Suprapubic skin (tissue), 4 donors: ENCODE measurements around the gene KRTAP4-3. TPM values are rescaled to one million over a fixed set of nuclear protein-coding genes. Genes with fewer than 3 reads are reported as not detected.
"Not testable (repeated sequence)": the region's sequence is repeated elsewhere in the genome, so short reads cannot be mapped to it uniquely, and the experiment has no call there.

ENCODE experiments used
- DNase-seq, 2 donors: peaks; one replicate each; pipeline ENCODE4 v3.0.0-alpha.2; 2019; ENCODE audit warnings: low spot score in 2 of 2
- H3K27ac ChIP-seq: fragments of 200-600 bp; sonication (generic); one replicate; pipeline ENCODE4 v1.5.1; 2019
- H3K27me3 ChIP-seq: fragments of 200-600 bp; sonication (generic); one replicate; pipeline ENCODE4 v1.5.1; 2019
- H3K36me3 ChIP-seq: fragments of 200-600 bp; sonication (generic); one replicate; pipeline ENCODE4 v1.5.1; 2019
- H3K4me1 ChIP-seq: fragments of 200-600 bp; sonication (generic); one replicate; pipeline ENCODE4 v1.5.1; 2019
- H3K4me3 ChIP-seq: fragments of 200-600 bp; sonication (generic); one replicate; pipeline ENCODE4 v1.5.1; 2019; ENCODE audit warnings: mild to moderate bottlenecking
- H3K9me3 ChIP-seq: fragments of 200-600 bp; sonication (generic); one replicate; pipeline ENCODE4 v1.5.1; 2019
- EP300 ChIP-seq: sonication (generic); formaldehyde crosslinking; IDR thresholded peaks from one replicate; pipeline ENCODE4 v1.6.1; 2017; ENCODE audit warnings: antibody characterized with exemption
- POLR2A ChIP-seq, 2 donors: fragments of 450-650 bp; IDR thresholded peaks; one replicate each; pipeline ENCODE4 v1.6.1; 2017; ENCODE audit warnings: antibody characterized with exemption in 2 of 2, mild to moderate bottlenecking in 2 of 2, moderate library complexity in 2 of 2
- POLR2AphosphoS5 ChIP-seq, 3 donors: sonication (generic); formaldehyde crosslinking; IDR thresholded peaks; one replicate each; pipeline ENCODE4 v1.6.1; 2017; ENCODE audit warnings: antibody characterized with exemption in 3 of 3
- WGBS: methylation state at CpG from one replicate; pipeline ENCODE4 v1.1.5; 2018; 5-methylcytosine and 5-hydroxymethylcytosine counted together
- total RNA-seq, 4 donors: library from RNA; depleted of rRNA; stranded (reverse); fragments of >200 nt; gene quantifications; one replicate each; pipeline ENCODE4 v1.1.0, GENCODE V29; 2016
- TF ChIP-seq, protein P1 (sequence below), 2 donors: fragments of 200-600 bp in 1 of 2; fragments of 450-650 bp in 1 of 2; sonication (generic) in 1 of 2; IDR thresholded peaks; one replicate each; pipeline ENCODE4 v1.5.1; 2016 to 2019; ENCODE audit warnings: antibody characterized with exemption in 2 of 2, mild to moderate bottlenecking in 1 of 2, moderate library complexity in 1 of 2

Gene KRTAP4-3
- total RNA-seq, 4 donors from 2014 or later, result 9.0 to 35.4 (median 16.4) TPM; not detected in 1

- no peak for TF ChIP-seq EP300
- no peak for TF ChIP-seq POLR2AphosphoS5 (IDR thresholded peaks at IDR 0.05)
- TF ChIP-seq, protein P1, sequence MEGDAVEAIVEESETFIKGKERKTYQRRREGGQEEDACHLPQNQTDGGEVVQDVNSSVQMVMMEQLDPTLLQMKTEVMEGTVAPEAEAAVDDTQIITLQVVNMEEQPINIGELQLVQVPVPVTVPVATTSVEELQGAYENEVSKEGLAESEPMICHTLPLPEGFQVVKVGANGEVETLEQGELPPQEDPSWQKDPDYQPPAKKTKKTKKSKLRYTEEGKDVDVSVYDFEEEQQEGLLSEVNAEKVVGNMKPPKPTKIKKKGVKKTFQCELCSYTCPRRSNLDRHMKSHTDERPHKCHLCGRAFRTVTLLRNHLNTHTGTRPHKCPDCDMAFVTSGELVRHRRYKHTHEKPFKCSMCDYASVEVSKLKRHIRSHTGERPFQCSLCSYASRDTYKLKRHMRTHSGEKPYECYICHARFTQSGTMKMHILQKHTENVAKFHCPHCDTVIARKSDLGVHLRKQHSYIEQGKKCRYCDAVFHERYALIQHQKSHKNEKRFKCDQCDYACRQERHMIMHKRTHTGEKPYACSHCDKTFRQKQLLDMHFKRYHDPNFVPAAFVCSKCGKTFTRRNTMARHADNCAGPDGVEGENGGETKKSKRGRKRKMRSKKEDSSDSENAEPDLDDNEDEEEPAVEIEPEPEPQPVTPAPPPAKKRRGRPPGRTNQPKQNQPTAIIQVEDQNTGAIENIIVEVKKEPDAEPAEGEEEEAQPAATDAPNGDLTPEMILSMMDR (IDR thresholded peaks at IDR 0.05), result no peak
- TF ChIP-seq POLR2A (IDR thresholded peaks at IDR 0.05), result no peak
- Histone ChIP-seq H3K9me3 (no peaks in the 10 kb centered on the region), H3K27ac (no peak overlapping the region), H3K4me3 (no peak overlapping the region), H3K4me1 (no peaks in the 10 kb centered on the region), H3K36me3 (no peaks in the 10 kb centered on the region), H3K27me3 (no peaks in the 10 kb centered on the region)
- WGBS, result 83% methylated on average over 4 of the region's 4 CpGs
- DNase-seq, result no peak
Observed at GRCh38 chr17:41150026-41150425, 18.0 kb downstream of the KRTAP4-3 start.

- Histone ChIP-seq H3K27me3 (no peaks in the 10 kb centered on the region), H3K4me3 (no peak within 1 kb of the TSS), H3K36me3 (no peaks in the 10 kb centered on the region), H3K27ac (no peak within 1 kb of the TSS), H3K9me3 (no peaks in the 10 kb centered on the region), H3K4me1 (no peaks in the 10 kb centered on the region)
- DNase-seq, result no peak
- 48% methylated on average over 2 of the region's 2 CpGs for whole genome bisulfite sequencing
- no peak for TF ChIP-seq POLR2AphosphoS5 (IDR thresholded peaks at IDR 0.05)
- no peak for TF ChIP-seq EP300
- TF ChIP-seq, protein P1 (IDR thresholded peaks at IDR 0.05), result no peak
- TF ChIP-seq POLR2A (IDR thresholded peaks at IDR 0.05), result no peak
Observed at GRCh38 chr17:41149652-41149985, 18.4 kb downstream of the KRTAP4-3 start, which contains the start of gene KRTAP4-5. Gene KRTAP4-5 (minus strand): TSS chr17:41149825. CDS start chr17:41149767, 58 bp downstream.

DNA sequence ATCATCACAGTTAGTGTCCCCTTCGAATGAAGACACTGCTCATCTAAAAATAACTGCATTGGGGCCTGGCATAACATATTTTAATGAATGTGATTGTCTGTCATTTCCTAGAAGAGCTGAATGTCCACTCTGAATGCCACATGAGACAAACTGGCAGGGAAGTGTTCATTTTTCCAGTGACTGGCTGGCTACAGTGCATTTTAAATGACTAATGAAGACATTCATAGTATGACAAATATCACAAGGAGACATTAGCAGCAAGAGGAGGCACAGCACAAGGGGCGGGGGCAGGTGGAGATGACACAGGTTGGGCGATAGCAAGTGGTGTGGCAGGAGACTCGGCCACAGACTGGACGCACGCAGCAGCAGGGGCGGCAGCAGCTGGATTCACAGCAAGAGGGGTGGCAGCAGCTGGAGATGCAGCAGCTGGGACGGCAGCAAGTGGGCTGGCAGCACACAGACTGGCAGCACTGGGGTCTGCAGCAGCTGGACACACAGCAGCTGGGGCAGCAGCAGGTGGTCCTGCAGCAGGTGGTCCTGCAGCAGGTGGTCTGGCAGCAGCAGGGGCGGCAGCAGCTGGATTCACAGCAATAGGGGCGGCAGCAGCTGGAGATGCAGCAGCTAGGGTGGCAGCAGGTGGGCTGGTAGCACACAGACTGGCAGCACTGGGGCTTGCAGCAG is 18.9 kb downstream of the KRTAP4-3 start:
- H3K36me3 ChIP-seq, H3K27me3 ChIP-seq, DNase-seq, H3K4me3 ChIP-seq, H3K27ac ChIP-seq, H3K4me1 ChIP-seq, H3K9me3 ChIP-seq: not testable (repeated sequence)
- WGBS, result 86% methylated on average over 10 of the region's 10 CpGs

- Histone ChIP-seq H3K27me3 (no peaks in the 10 kb centered on the region), H3K27ac (no peak overlapping the region), H3K4me3 (no peak overlapping the region), H3K36me3 (no peaks in the 10 kb centered on the region), H3K4me1 (no peaks in the 10 kb centered on the region), H3K9me3 (peaks cover 9% of the 10 kb centered on the region)
- no peak for DNase-seq
- WGBS, result 71% methylated on average over 2 of the region's 2 CpGs
- TF ChIP-seq POLR2A (IDR thresholded peaks at IDR 0.05) (no peak), EP300 (no peak), POLR2AphosphoS5 (IDR thresholded peaks at IDR 0.05) (no peak)
- TF ChIP-seq, protein P1 (IDR thresholded peaks at IDR 0.05), result no peak
Observed at GRCh38 chr17:41147531-41148204, 20.4 kb downstream of the KRTAP4-3 start.

GRCh38 chr17:41145261-41145660 is 22.8 kb downstream of the KRTAP4-3 start:
- no peaks in the 10 kb centered on the region for H3K4me1 ChIP-seq
- peaks cover 9% of the 10 kb centered on the region for H3K9me3 ChIP-seq
- WGBS, result 84% methylated on average over 2 of the region's 2 CpGs
- DNase-seq, result no peak
- TF ChIP-seq EP300 (no peak), POLR2AphosphoS5 (IDR thresholded peaks at IDR 0.05) (no peak), POLR2A (IDR thresholded peaks at IDR 0.05) (no peak)
- TF ChIP-seq, protein P1 (IDR thresholded peaks at IDR 0.05), result no peak
- no peak overlapping the region for H3K4me3 ChIP-seq
- no peak overlapping the region for H3K27ac ChIP-seq
- peaks cover under 1% of the 10 kb centered on the region for H3K27me3 ChIP-seq
- H3K36me3 ChIP-seq, result no peaks in the 10 kb centered on the region
